Body of pancreas (tissue), 4 donors: ENCODE results near the gene FCRLB.

Source experiments
- CTCF ChIP-seq, 7 experiments: fragments of 450-650 bp in 4 of 7; fragments of 200-600 bp in 3 of 7; sonication (generic) in 3 of 7; IDR thresholded peaks; one replicate each; pipeline ENCODE4 v1.5.1; 2016 to 2019; ENCODE audit warnings: antibody characterized with exemption in 7 of 7
- POLR2A ChIP-seq, 3 donors: fragments of 450-650 bp; IDR thresholded peaks; one replicate each; pipeline ENCODE4 v1.6.1; 2016; ENCODE audit warnings: antibody characterized with exemption in 3 of 3, mild to moderate bottlenecking in 2 of 3

GRCh38 chr1:161676958-161677689 is 44.2 kb upstream of the FCRLB start:
- no peak for TF ChIP-seq CTCF (IDR thresholded peaks at IDR 0.05)
- no peak for TF ChIP-seq POLR2A (IDR thresholded peaks at IDR 0.05)
